SU-DHL-6 (cell line): ENCODE data around the gene CECR2.

Source experiments
- CTCF ChIP-seq: fragments of 200-600 bp; sonication (generic); IDR thresholded peaks from one replicate; pipeline ENCODE4 v1.5.1; 2017; ENCODE audit warnings: antibody characterized with exemption, mild to moderate bottlenecking, low read length, moderate library complexity; ENCODE audit not compliant: insufficient read depth, poor library complexity, severe bottlenecking
- EZH2phosphoT487 ChIP-seq: fragments of 200-600 bp; sonication (generic), shearing (Covaris generic); conservative IDR thresholded peaks from 2 replicates; pipeline ENCODE4 v1.6.1; 2018; ENCODE audit warnings: mild to moderate bottlenecking, antibody characterized with exemption, low read length, moderate library complexity, mixed read lengths

GRCh38 chr22:17407643-17408042 is 38.4 kb downstream of the CECR2 start:
- TF ChIP-seq CTCF (no peak), EZH2phosphoT487 (no peak)
